Tibial nerve (tissue), 4 donors: Measurements from ENCODE around the gene CFAP206. TPM values are rescaled to one million over a fixed set of nuclear protein-coding genes. Genes with fewer than 3 reads are reported as not detected.

ENCODE experiments used
- small RNA-seq: library from RNA; depleted of rRNA; stranded (forward); fragments of <200 nt; gene quantifications from one replicate; pipeline ENCODE3, GENCODE V24; 2016
- total RNA-seq, 4 donors: library from RNA; depleted of rRNA; stranded (reverse); fragments of >200 nt; gene quantifications; one replicate each; pipeline ENCODE4 v1.1.0, GENCODE V29; 2016

The CFAP206 gene
- total RNA-seq, 4 donors from 2014 or later, result not detected

Small RNAs within 50 kb of the gene (small RNA-seq; reads per million reads assigned to genes)
- gene AL049697.2 (not detected), gene RNU6-444P (not detected)

Other genes with a start within 250 kb of the CFAP206 start
- gene SMIM8, start 85.4 kb upstream of the CFAP206 start, total RNA-seq, result 10 to 100 TPM; 10.0 to 25.1 (median 11.9) TPM
- gene GJB7, start 78.7 kb upstream of the CFAP206 start, total RNA-seq, result not detected
- 1 to 10 TPM; 2.2 to 4.5 (median 3.3) TPM for gene C6orf163, start 63.2 kb upstream of the CFAP206 start, total RNA-seq
- 10 to 100 TPM; 23.7 to 35.8 (median 26.3) TPM for gene SLC35A1, start 65.0 kb downstream of the CFAP206 start, total RNA-seq
- 10 to 100 TPM; 16.3 to 20.7 (median 18.5) TPM for gene RARS2, start 182.0 kb downstream of the CFAP206 start, total RNA-seq
- gene ORC3, start 182.2 kb downstream of the CFAP206 start, total RNA-seq, result 10 to 100 TPM; 17.1 to 30.6 (median 22.3) TPM